Endothelial cell of umbilical vein (primary cell): ENCODE data around the gene RABGGTA. TPM values are rescaled to one million over a fixed set of nuclear protein-coding genes. Genes with fewer than 3 reads are reported as not detected.
A peak's percentile ranks its signal among the peaks of the same experiment; 100 is the strongest.

Experiments used
- BruUV-seq: library from RNA; stranded (reverse); fragments of 400-500 nt; replicated peaks from 2 replicates; lab custom pipeline; 2021; lab: Mats Ljungman, UMichigan
- CTCF ChIA-PET: fragments of 300-600, 350-600 bp; sonication (Branson Sonifier 250); formaldehyde crosslinking; loops from one replicate; lab custom pipeline; 2021; ENCODE audit warnings: antibody characterized with exemption, inconsistent platforms; lab: Charles Lee
- POLR2A ChIA-PET: fragments of 300-600, 350-600 bp; sonication (Branson Sonifier 250); formaldehyde crosslinking; loops from one replicate; lab custom pipeline; 2021; ENCODE audit warnings: antibody characterized with exemption, inconsistent platforms; lab: Charles Lee
- DNase-seq: peaks from one replicate; pipeline ENCODE4 v3.0.0-alpha.2; 2011; ENCODE audit warnings: low read depth, low spot score
- FAIRE-seq: peaks from 2 replicates; lab custom pipeline; 2011; peaks lifted over from hg19 to GRCh38; lab: Jason Lieb, UNC
- H2AFZ ChIP-seq: 2 replicates; pipeline ENCODE4 v1.6.0; 2012; ENCODE audit warnings: low read depth, low read length, control low read depth, inconsistent platforms
- H3K27ac ChIP-seq: 2 replicates; pipeline ENCODE4 v1.5.1; 2011; ENCODE audit warnings: low read depth, mild to moderate bottlenecking, control low read depth, low read length, moderate library complexity; ENCODE audit not compliant: insufficient read depth
- H3K27me3 ChIP-seq, 2 experiments: 2 replicates each; pipeline versions ENCODE4 v1.6.0 to v1.6.1; 2011; ENCODE audit warnings: low read length in 2 of 2, mixed read lengths in 1 of 2; ENCODE audit not compliant: control insufficient read depth in 2 of 2, insufficient read depth in 2 of 2
- H3K36me3 ChIP-seq, 2 experiments: 2 replicates in 1 of 2; 3 replicates in 1 of 2; pipeline ENCODE4 v1.5.1; 2011; ENCODE audit warnings: low read length in 2 of 2, mild to moderate bottlenecking in 1 of 2, moderate library complexity in 1 of 2; ENCODE audit not compliant: control insufficient read depth in 2 of 2, insufficient read depth in 2 of 2; ENCODE audit errors: extremely low read depth in 1 of 2
- H3K4me1 ChIP-seq: 3 replicates; pipeline ENCODE4 v1.5.1; 2011; ENCODE audit warnings: mild to moderate bottlenecking, low read length; ENCODE audit not compliant: control insufficient read depth, insufficient read depth; ENCODE audit errors: extremely low read depth
- H3K4me2 ChIP-seq: 2 replicates; pipeline ENCODE4 v1.6.1; 2011; ENCODE audit warnings: low read length, control low read depth, mixed read lengths; ENCODE audit not compliant: insufficient read depth
- H3K4me3 ChIP-seq, 3 experiments: fragments of 200-600 bp in 1 of 3; sonication (generic), shearing (Covaris generic) in 1 of 3; replicated peaks in 1 of 3; 2 replicates each; pipeline ENCODE4 v1.5.1; 2011 to 2016; ENCODE audit warnings: control low read depth in 3 of 3, low read length in 3 of 3, mild to moderate bottlenecking in 2 of 3, inconsistent platforms in 1 of 3, low read depth in 1 of 3, moderate library complexity in 1 of 3; ENCODE audit not compliant: insufficient read depth in 1 of 3
- H3K79me2 ChIP-seq: 2 replicates; pipeline ENCODE4 v1.6.0; 2012; ENCODE audit warnings: low read length, inconsistent platforms; ENCODE audit not compliant: control insufficient read depth, insufficient read depth
- H3K9ac ChIP-seq: replicated peaks from 2 replicates; pipeline ENCODE3; 2011; ENCODE audit warnings: low read length, control low read depth; ENCODE audit not compliant: insufficient read depth; ENCODE audit errors: extremely low read depth
- H3K9me1 ChIP-seq: replicated peaks from 3 replicates; pipeline ENCODE4 v1.6.0; 2011; ENCODE audit warnings: mild to moderate bottlenecking, low read length; ENCODE audit not compliant: control insufficient read depth, insufficient read depth; ENCODE audit errors: extremely low read depth
- H3K9me3 ChIP-seq: replicated peaks from 2 replicates; pipeline ENCODE4 v1.5.1; 2012; ENCODE audit warnings: low read length, inconsistent platforms; ENCODE audit not compliant: control insufficient read depth, insufficient read depth
- H4K20me1 ChIP-seq: replicated peaks from 2 replicates; pipeline ENCODE3; 2011; ENCODE audit warnings: mild to moderate bottlenecking, low read length; ENCODE audit not compliant: control insufficient read depth, insufficient read depth; ENCODE audit errors: extremely low read depth
- CTCF ChIP-seq, 2 donors: IDR thresholded peaks; 1 replicate in 1 of 2; 2 replicates in 1 of 2; pipeline ENCODE4 v1.5.1; 2011; ENCODE audit warnings: low read length in 2 of 2, mild to moderate bottlenecking in 2 of 2, moderate library complexity in 2 of 2, control low read depth in 1 of 2, inconsistent platforms in 1 of 2, low read depth in 1 of 2; ENCODE audit not compliant: insufficient read depth in 1 of 2; ENCODE audit errors: extremely low read depth in 1 of 2
- EZH2 ChIP-seq: IDR thresholded peaks from 2 replicates; pipeline ENCODE4 v1.6.1; 2012; ENCODE audit warnings: borderline replicate concordance, low read depth, mild to moderate bottlenecking, moderate library complexity, low read length, inconsistent platforms; ENCODE audit not compliant: severe bottlenecking
- FOS ChIP-seq: IDR thresholded peaks from 2 replicates; pipeline ENCODE4 v1.6.1; 2011; ENCODE audit warnings: mild to moderate bottlenecking, low read length, moderate library complexity, borderline replicate concordance; ENCODE audit not compliant: insufficient read depth
- GATA2 ChIP-seq: IDR thresholded peaks from 2 replicates; pipeline ENCODE4 v1.7.0; 2011; ENCODE audit warnings: low read depth, mild to moderate bottlenecking, moderate library complexity, mixed read lengths, low read length; ENCODE audit not compliant: insufficient read length, insufficient read depth
- JUN ChIP-seq: IDR thresholded peaks from 2 replicates; pipeline ENCODE4 v1.6.1; 2011; ENCODE audit warnings: borderline replicate concordance, low read depth; ENCODE audit not compliant: insufficient read length, insufficient read depth
- MAX ChIP-seq: IDR thresholded peaks from 2 replicates; pipeline ENCODE4 v1.6.1; 2011; ENCODE audit not compliant: insufficient read depth, insufficient read length
- MYC ChIP-seq: IDR thresholded peaks from one replicate; pipeline ENCODE4 v1.6.1; 2011; ENCODE audit warnings: mild to moderate bottlenecking, low read depth, low read length
- POLR2A ChIP-seq: IDR thresholded peaks from 2 replicates; pipeline ENCODE4 v1.6.1; 2012; ENCODE audit warnings: low read depth, mild to moderate bottlenecking, control low read depth, low read length
- POLR2AphosphoS5 ChIP-seq: IDR thresholded peaks from 2 replicates; pipeline ENCODE4 v1.6.1; 2012; ENCODE audit warnings: low read depth, mild to moderate bottlenecking, control low read depth, low read length, moderate library complexity; ENCODE audit not compliant: insufficient read depth
- dilution Hi-C: fragments of 300-500 bp; cut with MboI; formaldehyde crosslinking; loops from one replicate; pipeline ENCODE4 v1.15.0; 2019; ENCODE audit warnings: low sequenced_read_pairs; ENCODE audit not compliant: extremely low pct_ligation_motif_present
- intact Hi-C: fragments of 100-400 bp; cut with micrococcal nuclease; formaldehyde crosslinking; loops from one replicate; pipeline ENCODE4 v1.10.0; 2022
- polyA plus RNA-seq, 4 experiments: library from polyadenylated mRNA; depleted of rRNA in 3 of 4; stranded (reverse) in 3 of 4; unstranded in 1 of 4; fragments of >200 nt; gene quantifications; 2 replicates each; pipeline versions ENCODE4 v1.2.1 to v1.2.3, GENCODE V29; 2011 to 2012; ENCODE audit warnings: missing spikeins in 1 of 4
- total RNA-seq: library from RNA; stranded (reverse); gene quantifications from 2 replicates; pipeline ENCODE4 v1.2.3, GENCODE V29; 2021

Gene RABGGTA
- total and polyA plus RNA-seq, 2 donors (not counting 3 experiments of a cell fraction or from before 2014, with no cell fraction given): 29.3 to 80.1 TPM

- intact Hi-C loops (no loop called here), dilution Hi-C loops (no loop called here)
- no TSS peak for BruUV-seq
- TF ChIP-seq MAX (no peak), FOS (peak; percentile 33), CTCF (IDR thresholded peaks at IDR 0.05; ENCODE audit: extremely low read depth in 1 of 2, insufficient read depth in 1 of 2, low read depth in 1 of 2, low read length in 2 of 2) (no peak), MYC (no peak), EZH2 (no peak), POLR2A (peak; percentile 6), JUN (peak; percentile 50), POLR2AphosphoS5 (no peak), GATA2 (no peak)
- DNase-seq (no peak), FAIRE-seq (peak; percentile 56)
- Histone ChIP-seq H3K27me3 (no peaks in the 10 kb centered on the region), H3K9ac (no peak overlapping the region), H3K9me1 (no peaks in the 10 kb centered on the region), H4K20me1 (no peaks in the 10 kb centered on the region), H3K4me2 (no peak overlapping the region), H3K36me3 (peaks cover 0 to 7% of the 10 kb centered on the region in 2 experiments), H3K27ac (no peak overlapping the region), H3K79me2 (no peaks in the 10 kb centered on the region), H2AFZ (no peak overlapping the region), H3K4me3 (no peak overlapping the region), H3K4me1 (peaks cover 52% of the 10 kb centered on the region), H3K9me3 (no peaks in the 10 kb centered on the region)
- ChIA-PET POLR2A (no interaction called here), CTCF (interaction anchor here (0.7 to 1.7 kb wide), 10 partner anchors 9 to 119 kb away, joined by 3 to 9 read pairs (median 4); partner anchors contain the start of gene CIDEB)
These were observed 45.9 kb upstream of the RABGGTA start for GRCh38 chr14:24317141-24317928.
